RCC 7860 (cell line): ENCODE results near the gene CDKL4.
"Not testable (repeated sequence)": the region's sequence is repeated elsewhere in the genome, so short reads cannot be mapped to it uniquely, and the experiment has no call there.

Experiments used
- DNase-seq: peaks from one replicate; pipeline ENCODE4 v3.0.0-alpha.2; 2015; ENCODE audit warnings: low spot score
- FAIRE-seq: peaks from 2 replicates; lab custom pipeline; 2012; peaks lifted over from hg19 to GRCh38; lab: Jason Lieb, UNC

The CDKL4 gene

DNA sequence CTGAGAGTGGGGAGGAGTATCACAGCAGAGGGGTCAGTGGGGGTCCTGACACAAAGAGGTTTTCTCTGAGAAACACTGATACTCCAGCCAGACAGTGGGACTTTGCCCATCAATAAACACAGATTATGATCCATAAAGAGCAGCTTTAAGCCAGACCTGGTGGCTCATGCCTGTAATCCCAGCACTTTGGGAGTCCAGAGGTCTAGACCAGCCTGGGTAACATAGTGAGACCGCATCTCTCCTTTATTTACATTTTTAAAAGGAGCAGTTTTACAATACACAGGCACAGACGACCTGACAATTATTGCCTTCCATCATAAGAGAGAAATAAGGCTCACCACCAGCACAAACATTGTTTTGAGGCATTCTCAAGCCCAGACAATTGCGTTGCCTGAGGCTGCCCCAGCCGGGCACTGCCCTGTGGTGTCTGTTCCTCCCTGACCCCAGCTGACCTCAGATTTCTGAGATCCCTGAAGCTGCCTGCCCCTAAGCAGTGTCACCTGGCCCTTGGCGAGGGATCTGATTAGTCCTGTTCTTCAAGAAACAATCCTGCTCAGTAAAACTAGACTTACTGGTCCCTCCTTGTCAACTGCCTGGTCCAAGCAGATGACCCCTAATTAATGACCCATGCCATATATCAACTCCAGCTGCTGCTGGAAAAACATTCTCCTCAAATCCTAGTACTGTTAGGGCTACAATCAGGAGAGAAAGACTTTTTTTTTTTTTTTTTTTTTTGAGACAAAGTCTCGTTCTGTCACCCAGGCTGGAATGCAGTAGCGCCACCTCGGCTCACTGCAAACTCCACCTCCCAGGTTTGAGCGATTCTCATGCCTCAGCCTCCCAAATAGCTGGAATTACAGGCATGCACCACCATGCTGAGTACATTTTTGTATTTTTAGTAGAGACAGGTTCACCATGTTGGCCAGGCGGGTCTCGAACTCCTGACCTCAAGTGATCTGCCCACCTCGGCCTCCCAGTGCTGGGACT is 63.5 kb downstream of the CDKL4 start:
- FAIRE-seq = no peak

GRCh38 chr2:39178756-39179155 is 65.0 kb downstream of the CDKL4 start:
- no peak for DNase-seq
- no peak for FAIRE-seq

More for the DNA sequence above, 63.5 kb downstream of the CDKL4 start:
- DNase-seq = no peak

- DNase-seq (no peak), FAIRE-seq (no peak)
Measured at GRCh38 chr2:39176997-39177396, 66.8 kb downstream of the CDKL4 start.

- DNase-seq = no peak
- no peak for FAIRE-seq
Measured at GRCh38 chr2:39175026-39175812, 68.6 kb downstream of the CDKL4 start.

DNA sequence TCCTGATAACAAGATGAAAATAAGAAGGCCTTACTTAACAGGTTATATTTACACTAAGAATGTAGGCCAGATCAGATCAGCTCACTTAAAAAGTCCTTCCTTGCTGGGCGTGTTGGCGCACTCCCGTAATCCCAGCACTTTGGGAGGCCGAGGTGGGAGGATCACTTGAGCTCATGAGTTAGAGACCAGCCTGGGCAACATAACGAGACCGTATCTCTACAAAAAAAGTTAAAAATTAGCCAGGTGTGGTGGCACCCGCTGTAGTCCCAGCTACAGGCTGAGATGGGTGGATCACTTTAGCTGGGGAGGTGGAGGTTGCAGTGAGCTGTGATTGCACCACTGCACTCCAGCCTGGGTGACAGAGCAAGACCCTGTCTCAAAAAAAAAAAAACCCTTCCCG is 69.7 kb downstream of the CDKL4 start:
- no peak for DNase-seq
- FAIRE-seq = no peak

- not testable (repeated sequence) for DNase-seq, FAIRE-seq
Measured at GRCh38 chr2:39172047-39172706, 71.6 kb downstream of the CDKL4 start.

DNA sequence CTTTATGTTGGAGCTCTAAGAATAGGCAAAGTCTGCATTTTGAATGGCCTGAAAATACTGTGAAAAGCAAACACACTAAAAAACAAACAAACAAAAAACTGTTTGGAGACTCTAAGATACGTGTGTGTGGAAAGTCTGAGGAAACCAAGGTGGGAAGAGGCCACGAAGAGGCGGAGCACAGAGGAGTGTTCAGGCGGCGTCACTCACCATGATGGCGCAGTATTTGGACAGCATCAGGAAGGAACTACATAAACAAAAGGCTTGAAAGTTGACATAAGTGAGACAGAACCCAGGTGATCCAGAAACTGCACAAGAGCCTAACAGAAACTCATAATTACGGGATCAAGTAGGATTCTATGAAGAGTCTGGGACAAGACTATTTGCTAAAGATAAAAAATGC is 72.1 kb downstream of the CDKL4 start:
- FAIRE-seq = no peak

GRCh38 chr2:39164089-39164488 is 79.7 kb downstream of the CDKL4 start:
- DNase-seq (no peak), FAIRE-seq (no peak)

More for the DNA sequence above, 72.1 kb downstream of the CDKL4 start:
- no peak for DNase-seq

GRCh38 chr2:39160982-39161381 is 82.8 kb downstream of the CDKL4 start:
- DNase-seq (no peak), FAIRE-seq (no peak)

GRCh38 chr2:39159283-39159682 is 84.5 kb downstream of the CDKL4 start:
- DNase-seq (no peak), FAIRE-seq (no peak)

DNA sequence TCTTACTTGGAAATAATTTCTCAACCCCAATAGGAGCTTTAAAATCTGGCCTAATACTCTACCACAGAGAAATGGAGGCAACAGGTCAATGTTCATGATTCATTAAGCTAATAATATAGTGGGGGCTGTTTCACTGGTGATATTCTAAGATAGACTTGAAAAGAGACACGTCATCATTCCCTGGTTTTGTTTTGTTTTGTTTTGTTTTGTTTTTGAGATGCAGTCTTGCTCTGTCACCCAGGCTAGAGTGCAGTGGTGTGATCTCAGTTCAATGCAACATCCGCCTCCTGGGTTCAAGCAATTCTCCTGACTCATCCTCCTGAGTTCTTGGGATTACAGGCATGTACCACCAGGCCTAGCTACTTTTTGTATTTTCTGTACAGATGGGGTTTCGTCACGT is 85.4 kb downstream of the CDKL4 start:
- DNase-seq (no peak), FAIRE-seq (no peak)

DNA sequence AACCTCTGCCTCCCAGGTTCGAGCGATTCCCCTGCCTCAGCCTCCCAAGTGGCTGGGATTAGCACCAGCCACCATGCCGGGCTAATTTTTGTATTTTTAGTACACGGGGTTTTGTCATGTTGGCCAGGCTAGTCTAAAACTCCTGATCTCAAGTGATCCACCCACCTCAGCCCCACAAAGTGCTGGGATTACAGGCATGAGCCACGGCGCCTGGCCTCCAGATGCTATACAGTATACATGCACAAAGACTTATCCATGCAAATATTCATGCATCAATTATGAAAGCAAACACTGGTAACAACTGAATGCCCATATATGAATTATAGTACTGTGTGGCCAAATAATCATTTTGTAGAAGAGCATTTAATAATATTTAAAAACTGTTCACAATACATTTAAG is 86.9 kb downstream of the CDKL4 start:
- no peak for DNase-seq
- no peak for FAIRE-seq

- DNase-seq = no peak
- no peak for FAIRE-seq
Measured at GRCh38 chr2:39156107-39156506, 87.7 kb downstream of the CDKL4 start.

GRCh38 chr2:39155573-39155972 is 88.2 kb downstream of the CDKL4 start:
- FAIRE-seq, DNase-seq: not testable (repeated sequence)

- FAIRE-seq (no peak), DNase-seq (no peak)
Measured at GRCh38 chr2:39154944-39155343, 88.8 kb downstream of the CDKL4 start.

- DNase-seq = no peak
- no peak for FAIRE-seq
Measured at GRCh38 chr2:39153312-39153711, 90.5 kb downstream of the CDKL4 start.

DNA sequence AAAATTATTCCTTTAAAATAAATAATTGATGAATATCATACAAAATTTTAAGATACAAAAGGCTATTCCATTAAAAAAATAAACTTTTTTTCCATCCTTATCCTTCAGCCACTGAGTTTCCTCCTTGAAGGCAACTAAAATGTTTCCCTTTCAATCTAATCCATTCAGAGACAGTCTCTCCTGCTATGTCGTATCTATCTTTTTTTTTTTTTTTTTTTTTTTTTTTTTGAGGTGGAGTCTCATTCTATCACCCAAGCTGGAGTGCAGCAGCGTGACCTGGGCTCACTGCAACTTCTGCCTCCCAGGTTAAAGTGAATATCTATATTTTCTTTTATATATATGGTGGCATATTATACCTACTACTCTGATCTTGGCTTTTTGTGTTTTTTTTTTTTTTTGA is 91.3 kb downstream of the CDKL4 start:
- DNase-seq (no peak), FAIRE-seq (no peak)

DNA sequence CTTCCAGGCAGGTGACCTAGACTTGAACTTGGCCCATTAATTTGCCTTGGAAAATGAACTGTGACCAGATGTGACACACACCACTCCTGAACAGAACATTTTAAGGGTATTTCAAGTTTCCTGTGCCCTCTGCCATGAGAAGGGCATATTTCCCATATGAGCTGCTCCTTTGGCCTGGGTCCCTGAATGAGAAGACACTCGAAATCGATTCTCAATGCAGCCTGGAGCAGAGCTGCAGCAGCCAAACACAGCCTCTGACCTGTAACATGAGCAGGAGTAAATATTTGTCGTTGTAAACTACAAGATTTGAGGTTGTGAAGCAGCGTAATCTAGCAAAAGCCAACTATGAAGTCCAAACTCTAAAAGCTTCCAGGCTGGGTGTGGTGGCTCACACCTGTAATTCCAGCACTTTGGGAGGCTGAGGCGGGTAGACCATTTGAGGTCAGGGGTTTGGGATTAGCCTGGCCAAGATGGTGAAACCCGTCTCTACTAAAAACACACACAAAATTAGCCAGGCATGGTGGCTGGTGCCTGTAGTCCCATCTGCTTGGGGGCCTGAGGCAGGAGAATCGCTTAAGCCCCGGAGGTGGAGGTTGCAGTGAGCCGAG is 92.8 kb downstream of the CDKL4 start:
- FAIRE-seq (no peak), DNase-seq (no peak)

DNA sequence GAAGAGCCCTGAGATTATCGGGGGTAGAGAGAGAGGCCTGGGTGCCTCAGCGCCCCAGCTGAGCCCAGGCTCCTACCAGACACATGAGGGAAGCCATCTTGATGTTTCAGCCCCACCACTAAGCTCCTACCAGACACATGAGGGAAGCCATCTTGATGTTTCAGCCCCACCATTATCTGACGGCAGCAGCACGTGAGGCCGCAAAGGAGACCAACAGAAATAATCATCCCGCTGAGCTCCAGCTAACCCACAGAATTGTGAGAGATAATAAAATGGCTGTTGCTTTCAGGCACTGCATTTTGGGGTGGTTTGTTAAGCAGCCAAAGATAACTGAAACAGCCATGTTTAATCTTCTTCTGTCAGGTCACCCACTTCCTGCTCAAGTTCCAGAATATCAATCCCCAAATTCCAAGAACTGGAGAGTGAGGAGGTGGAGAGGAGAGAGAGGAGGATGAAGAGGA is 93.6 kb downstream of the CDKL4 start:
- FAIRE-seq (no peak), DNase-seq (no peak)

GRCh38 chr2:39146630-39147029 is 97.1 kb downstream of the CDKL4 start:
- DNase-seq = no peak
- no peak for FAIRE-seq
